Mononuclear cell (primary cell): ENCODE data around the gene PSMC6. TPM values are rescaled to one million over a fixed set of nuclear protein-coding genes. Genes with fewer than 3 reads are reported as not detected.
"Not testable (repeated sequence)": the region's sequence is repeated elsewhere in the genome, so short reads cannot be mapped to it uniquely, and the experiment has no call there.

ENCODE experiments used
- H3K27me3 ChIP-seq: 2 replicates; pipeline ENCODE4 v1.6.0; 2011; ENCODE audit warnings: low read length, control low read depth; ENCODE audit not compliant: insufficient read depth
- H3K4me1 ChIP-seq: 2 replicates; pipeline ENCODE4 v1.5.1; 2011; ENCODE audit warnings: mild to moderate bottlenecking, low read length, control low read depth; ENCODE audit not compliant: insufficient read depth
- H3K4me3 ChIP-seq: 2 replicates; pipeline ENCODE4 v1.5.1; 2011; ENCODE audit warnings: mild to moderate bottlenecking, low read length, moderate library complexity
- H3K9me3 ChIP-seq: 2 replicates; pipeline ENCODE4 v1.5.1; 2011; ENCODE audit warnings: low read depth, mild to moderate bottlenecking, control low read depth, low read length
- total RNA-seq: library from RNA; depleted of rRNA; stranded (reverse); fragments of >200 nt; gene quantifications from one replicate; pipeline ENCODE4 v1.2.3, GENCODE V29; 2012

Gene PSMC6
- total RNA-seq, 1 donor = 117 TPM

- Histone ChIP-seq H3K4me3 (no peak overlapping the region), H3K9me3 (no peaks in the 10 kb centered on the region), H3K4me1 (peaks cover 24% of the 10 kb centered on the region), H3K27me3 (no peaks in the 10 kb centered on the region)
Measured at GRCh38 chr14:52700701-52701172, 6.3 kb upstream of the PSMC6 start.

- Histone ChIP-seq H3K4me1 (peaks cover 26% of the 10 kb centered on the region), H3K27me3 (no peaks in the 10 kb centered on the region), H3K9me3 (no peaks in the 10 kb centered on the region), H3K4me3 (no peak overlapping the region)
Measured at GRCh38 chr14:52701223-52701622, 5.8 kb upstream of the PSMC6 start.

GRCh38 chr14:52703225-52703624 lies 3.8 kb upstream of the PSMC6 start:
- H3K27me3 ChIP-seq = no peaks in the 10 kb centered on the region
- no peak overlapping the region for H3K4me3 ChIP-seq
- H3K4me1 ChIP-seq = peaks cover 23% of the 10 kb centered on the region
- no peaks in the 10 kb centered on the region for H3K9me3 ChIP-seq

- no peaks in the 10 kb centered on the region for H3K9me3 ChIP-seq
- peaks cover 23% of the 10 kb centered on the region for H3K4me1 ChIP-seq
- H3K4me3 ChIP-seq = no peak overlapping the region
- no peaks in the 10 kb centered on the region for H3K27me3 ChIP-seq
Measured at GRCh38 chr14:52703664-52704063, 3.3 kb upstream of the PSMC6 start.

- H3K27me3 ChIP-seq = no peaks in the 10 kb centered on the region
- no peaks in the 10 kb centered on the region for H3K9me3 ChIP-seq
- H3K4me1 ChIP-seq = peaks cover 23% of the 10 kb centered on the region
- no peak overlapping the region for H3K4me3 ChIP-seq
Measured at GRCh38 chr14:52706286-52706685, 714 bp upstream of the PSMC6 start.

GRCh38 chr14:52711666-52712065 lies 4.7 kb downstream of the PSMC6 start:
- Histone ChIP-seq H3K4me3 (no peak overlapping the region), H3K9me3 (no peaks in the 10 kb centered on the region), H3K4me1 (peaks cover 9% of the 10 kb centered on the region), H3K27me3 (no peaks in the 10 kb centered on the region)

GRCh38 chr14:52716155-52716554 lies 9.2 kb downstream of the PSMC6 start:
- no peaks in the 10 kb centered on the region for H3K27me3 ChIP-seq
- H3K4me1 ChIP-seq = peaks cover 4% of the 10 kb centered on the region
- no peak overlapping the region for H3K4me3 ChIP-seq
- H3K9me3 ChIP-seq = no peaks in the 10 kb centered on the region

GRCh38 chr14:52723514-52724359 lies 16.7 kb downstream of the PSMC6 start:
- peaks cover 14% of the 10 kb centered on the region for H3K4me1 ChIP-seq
- no peaks in the 10 kb centered on the region for H3K9me3 ChIP-seq
- H3K27me3 ChIP-seq = no peaks in the 10 kb centered on the region
- no peak overlapping the region for H3K4me3 ChIP-seq

- Histone ChIP-seq H3K4me1 (peaks cover 14% of the 10 kb centered on the region), H3K27me3 (no peaks in the 10 kb centered on the region), H3K4me3 (no peak overlapping the region), H3K9me3 (no peaks in the 10 kb centered on the region)
Measured at GRCh38 chr14:52724360-52724644, 17.3 kb downstream of the PSMC6 start.

- not testable (repeated sequence) for H3K4me3 ChIP-seq, H3K9me3 ChIP-seq, H3K27me3 ChIP-seq
- H3K4me1 ChIP-seq = peaks cover 20% of the 10 kb centered on the region
Measured at GRCh38 chr14:52727509-52727908, 20.5 kb downstream of the PSMC6 start.

GRCh38 chr14:52729035-52729434 lies 22.0 kb downstream of the PSMC6 start:
- not testable (repeated sequence) for H3K9me3 ChIP-seq, H3K4me3 ChIP-seq, H3K27me3 ChIP-seq
- H3K4me1 ChIP-seq = peaks cover 13% of the 10 kb centered on the region

GRCh38 chr14:52729585-52729924 lies 22.6 kb downstream of the PSMC6 start:
- H3K27me3 ChIP-seq = no peaks in the 10 kb centered on the region
- H3K4me1 ChIP-seq = peaks cover 18% of the 10 kb centered on the region
- peak overlapping the region; percentile 89 for H3K4me3 ChIP-seq
- no peaks in the 10 kb centered on the region for H3K9me3 ChIP-seq

- Histone ChIP-seq H3K27me3 (no peaks in the 10 kb centered on the region), H3K4me3 (peak within 1 kb of the TSS; percentile 89), H3K4me1 (peaks cover 23% of the 10 kb centered on the region), H3K9me3 (no peaks in the 10 kb centered on the region)
Measured at GRCh38 chr14:52729925-52730708, 23.1 kb downstream of the PSMC6 start, which contains the start of gene STYX. Gene STYX, plus strand, starts transcription at chr14:52730166. Its CDS starts 309 bp downstream, at chr14:52730475.

- H3K27me3 ChIP-seq = no peaks in the 10 kb centered on the region
- H3K9me3 ChIP-seq = no peaks in the 10 kb centered on the region
- H3K4me3 ChIP-seq = peak overlapping the region; percentile 89
- peaks cover 25% of the 10 kb centered on the region for H3K4me1 ChIP-seq
Measured at GRCh38 chr14:52730709-52731111, 23.7 kb downstream of the PSMC6 start.

GRCh38 chr14:52733824-52734223 lies 26.8 kb downstream of the PSMC6 start:
- Histone ChIP-seq H3K4me1 (peaks cover 28% of the 10 kb centered on the region), H3K27me3 (no peaks in the 10 kb centered on the region), H3K9me3 (no peaks in the 10 kb centered on the region), H3K4me3 (no peak overlapping the region)
